Stimulated activated CD8-positive, alpha-beta memory T cell treated with anti-CD3 and anti-CD28 coated beads, Interleukin-7, amount 100 ng/mL, for 48 hours (primary cell): Measurements from ENCODE around the gene CAPN10.

Experiments used
- DNase-seq, 2 donors: peaks; one replicate each; pipeline ENCODE4 v3.0.0-alpha.2; 2020; ENCODE audit warnings: low read depth in 1 of 2; ENCODE audit errors: extremely low read depth in 1 of 2

Gene CAPN10

DNA sequence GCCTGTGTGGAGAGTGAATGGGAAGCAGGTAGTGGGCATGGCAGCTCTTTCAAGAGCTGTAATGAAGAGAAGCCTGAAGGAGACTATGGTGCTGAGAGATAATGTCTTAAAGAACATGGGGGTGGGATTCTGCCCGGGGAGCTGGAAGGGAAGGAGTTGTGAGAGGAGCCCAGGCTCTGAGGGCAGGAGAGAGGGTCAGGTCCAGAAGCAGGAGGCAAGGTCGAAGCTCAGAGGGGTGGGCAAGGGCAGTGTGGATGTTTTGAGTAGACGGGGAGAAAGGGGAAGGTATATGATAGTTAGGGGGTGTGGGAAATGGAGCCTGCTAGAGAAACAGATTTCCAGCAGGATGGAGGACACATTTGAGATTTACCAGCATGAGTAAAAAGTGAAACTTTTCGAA, 2.1 kb downstream of the CAPN10 start:
- no peak for DNase-seq

DNA sequence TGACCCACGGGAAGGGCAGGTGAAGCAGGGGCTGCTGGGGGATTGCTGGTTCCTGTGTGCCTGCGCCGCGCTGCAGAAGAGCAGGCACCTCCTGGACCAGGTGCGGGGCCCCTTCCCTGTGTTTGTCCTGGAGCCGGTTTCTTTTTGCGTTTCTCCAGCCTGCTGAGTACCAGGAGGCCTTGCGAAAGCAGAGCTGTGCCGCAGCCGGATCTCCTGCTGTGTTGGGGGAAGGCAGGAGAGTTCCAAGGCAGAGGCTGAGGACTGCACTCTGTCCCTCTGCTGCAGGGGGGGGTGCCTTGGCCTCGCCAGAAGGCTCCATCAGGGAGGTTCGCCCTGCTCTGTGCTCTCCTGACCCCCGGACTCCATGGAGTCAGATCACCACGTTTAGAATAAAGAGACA, 2.8 kb downstream of the CAPN10 start:
- DNase-seq: no peak

DNA sequence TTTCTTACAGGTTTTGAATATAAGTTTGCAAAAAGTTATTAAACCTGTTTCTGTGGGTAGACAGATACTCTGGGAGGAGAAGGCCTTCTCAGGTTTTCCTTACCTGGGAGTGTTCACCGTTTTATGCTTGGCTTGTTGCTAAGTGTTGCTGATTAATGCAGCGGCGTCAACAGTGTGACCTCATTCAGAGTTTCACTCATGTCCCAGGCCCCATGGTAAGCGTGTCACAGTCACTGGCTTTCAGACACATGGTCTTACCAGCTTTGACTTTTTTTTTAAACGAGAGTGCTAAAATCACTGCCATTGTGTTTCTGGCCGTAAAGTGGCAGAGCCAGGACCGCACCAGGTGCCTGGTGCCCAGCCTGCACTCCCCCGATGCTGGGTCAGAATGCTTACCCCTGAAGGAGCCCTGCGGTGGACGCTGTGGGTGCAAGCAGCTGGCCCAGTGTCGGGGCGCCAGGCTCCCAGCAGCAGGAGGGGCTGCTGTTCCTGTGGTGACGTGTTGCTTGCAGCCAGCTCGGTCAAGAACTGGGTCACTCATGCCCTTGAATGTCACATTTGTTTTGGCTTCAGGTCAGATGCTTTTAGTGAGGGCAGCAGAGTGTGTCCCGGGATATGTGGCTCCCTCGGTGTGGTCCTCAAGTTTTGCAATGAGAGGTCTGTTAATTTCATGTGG, 3.5 kb downstream of the CAPN10 start:
- no peak for DNase-seq

DNA sequence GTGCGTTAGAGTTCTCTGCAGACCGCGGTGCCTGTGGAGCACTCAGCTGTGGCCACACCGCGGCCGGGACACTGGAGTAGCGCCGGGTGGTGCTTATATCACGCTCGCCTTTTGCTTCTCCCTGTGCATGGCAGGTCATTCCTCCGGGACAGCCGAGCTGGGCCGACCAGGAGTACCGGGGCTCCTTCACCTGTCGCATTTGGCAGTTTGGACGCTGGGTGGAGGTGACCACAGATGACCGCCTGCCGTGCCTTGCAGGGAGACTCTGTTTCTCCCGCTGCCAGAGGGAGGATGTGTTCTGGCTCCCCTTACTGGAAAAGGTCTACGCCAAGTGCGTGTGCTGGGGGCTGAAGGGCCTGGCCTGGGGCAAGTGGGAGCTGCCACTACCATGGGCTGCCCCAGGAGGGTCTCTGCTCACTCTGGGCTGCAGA, 4.2 kb downstream of the CAPN10 start:
- no peak for DNase-seq

DNA sequence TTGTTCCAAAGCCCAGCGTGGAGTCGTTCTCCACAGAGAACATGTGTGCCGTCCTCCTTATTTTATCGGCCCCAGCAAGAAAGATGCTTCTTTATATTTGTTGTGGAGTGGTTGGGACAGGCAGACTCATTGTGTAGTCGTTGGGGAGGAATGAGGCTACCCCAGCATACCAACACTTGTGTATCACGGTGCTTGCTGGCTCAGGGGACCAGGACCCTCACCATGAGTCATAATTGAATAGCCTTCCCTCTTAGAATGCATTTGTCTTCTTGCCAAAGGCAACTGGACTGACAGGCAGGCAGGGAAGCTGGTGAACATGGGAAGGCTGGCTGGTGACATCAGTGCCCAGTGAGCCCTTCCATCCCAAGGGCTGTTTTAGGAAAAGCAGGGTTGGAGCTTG, 4.7 kb downstream of the CAPN10 start:
- DNase-seq: no peak

DNA sequence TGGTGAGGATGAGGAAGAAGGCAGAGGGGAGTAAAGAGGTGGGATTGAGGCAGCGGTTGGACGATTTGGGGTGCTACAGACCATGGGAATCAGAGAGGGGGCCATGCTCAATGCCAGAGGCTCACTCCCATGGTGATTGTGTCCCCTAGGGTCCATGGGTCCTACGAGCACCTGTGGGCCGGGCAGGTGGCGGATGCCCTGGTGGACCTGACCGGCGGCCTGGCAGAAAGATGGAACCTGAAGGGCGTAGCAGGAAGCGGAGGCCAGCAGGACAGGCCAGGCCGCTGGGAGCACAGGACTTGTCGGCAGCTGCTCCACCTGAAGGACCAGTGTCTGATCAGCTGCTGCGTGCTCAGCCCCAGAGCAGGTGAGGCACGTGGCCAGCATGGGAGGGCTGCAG, 5.2 kb downstream of the CAPN10 start:
- DNase-seq: no peak

DNA sequence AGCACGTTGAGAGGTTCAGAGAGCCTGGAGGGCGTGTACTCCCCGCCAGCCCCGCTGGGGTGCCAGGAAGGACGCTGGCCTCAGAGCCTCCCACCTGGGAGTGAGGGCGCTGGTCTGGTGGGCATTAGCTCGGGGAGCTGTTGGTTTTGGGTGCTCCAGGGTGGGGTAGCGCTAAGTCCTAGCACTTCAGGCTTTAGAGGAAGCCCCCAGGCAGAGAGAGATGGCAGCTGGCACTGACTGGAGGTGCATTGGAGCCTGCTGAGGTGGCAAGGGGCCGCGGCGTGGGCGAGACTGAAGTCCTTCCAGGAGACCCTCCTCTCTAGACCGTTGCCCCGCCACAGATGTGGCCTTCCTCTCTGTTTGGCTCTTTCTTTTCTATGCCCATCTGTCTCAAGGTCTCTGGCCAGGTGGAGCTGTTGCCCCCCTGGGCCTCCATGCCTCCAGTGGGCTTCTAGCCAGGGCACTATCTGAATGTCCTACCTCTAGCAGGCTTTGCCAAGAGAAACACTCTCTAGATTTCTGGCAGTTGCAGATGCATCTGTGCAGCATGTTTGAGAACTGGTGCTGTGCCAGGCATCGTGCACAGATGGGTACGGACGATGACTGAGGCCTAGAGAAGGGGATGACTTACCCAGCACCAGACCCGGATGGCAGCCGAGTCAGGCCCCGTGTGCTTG, 6.6 kb downstream of the CAPN10 start:
- DNase-seq: no peak

DNA sequence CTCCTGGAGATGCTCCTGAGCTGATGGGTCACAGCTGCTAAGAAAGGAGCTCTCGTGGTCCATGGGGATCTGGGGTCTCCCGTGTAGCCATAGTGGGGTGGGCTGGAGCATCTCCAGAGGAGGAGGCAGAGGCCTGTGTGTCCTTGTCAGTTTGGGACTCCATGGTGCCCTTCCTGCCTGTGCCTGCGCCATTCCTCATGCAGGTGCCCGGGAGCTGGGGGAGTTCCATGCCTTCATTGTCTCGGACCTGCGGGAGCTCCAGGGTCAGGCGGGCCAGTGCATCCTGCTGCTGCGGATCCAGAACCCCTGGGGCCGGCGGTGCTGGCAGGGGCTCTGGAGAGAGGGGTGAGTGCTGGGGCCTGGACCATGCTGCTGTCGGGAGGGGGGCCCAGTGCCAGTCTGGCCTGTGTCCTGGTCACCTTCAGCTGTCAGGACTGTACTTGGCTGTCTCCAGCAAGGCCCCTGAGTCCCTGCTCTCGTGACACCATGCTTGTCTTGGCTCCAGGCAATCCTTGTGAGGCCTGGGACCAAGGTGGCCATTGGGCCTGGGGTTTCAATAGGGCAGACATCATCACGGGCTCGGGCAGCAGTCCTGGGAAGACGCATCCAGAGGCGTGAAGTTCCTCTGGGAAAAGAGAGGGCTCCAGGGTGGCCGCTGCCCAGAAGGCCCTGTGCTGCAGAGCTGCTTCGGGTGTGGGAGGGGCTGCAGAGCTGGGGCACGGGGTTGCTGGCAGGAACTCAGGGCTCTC, 7.3 kb downstream of the CAPN10 start:
- no peak for DNase-seq

DNA sequence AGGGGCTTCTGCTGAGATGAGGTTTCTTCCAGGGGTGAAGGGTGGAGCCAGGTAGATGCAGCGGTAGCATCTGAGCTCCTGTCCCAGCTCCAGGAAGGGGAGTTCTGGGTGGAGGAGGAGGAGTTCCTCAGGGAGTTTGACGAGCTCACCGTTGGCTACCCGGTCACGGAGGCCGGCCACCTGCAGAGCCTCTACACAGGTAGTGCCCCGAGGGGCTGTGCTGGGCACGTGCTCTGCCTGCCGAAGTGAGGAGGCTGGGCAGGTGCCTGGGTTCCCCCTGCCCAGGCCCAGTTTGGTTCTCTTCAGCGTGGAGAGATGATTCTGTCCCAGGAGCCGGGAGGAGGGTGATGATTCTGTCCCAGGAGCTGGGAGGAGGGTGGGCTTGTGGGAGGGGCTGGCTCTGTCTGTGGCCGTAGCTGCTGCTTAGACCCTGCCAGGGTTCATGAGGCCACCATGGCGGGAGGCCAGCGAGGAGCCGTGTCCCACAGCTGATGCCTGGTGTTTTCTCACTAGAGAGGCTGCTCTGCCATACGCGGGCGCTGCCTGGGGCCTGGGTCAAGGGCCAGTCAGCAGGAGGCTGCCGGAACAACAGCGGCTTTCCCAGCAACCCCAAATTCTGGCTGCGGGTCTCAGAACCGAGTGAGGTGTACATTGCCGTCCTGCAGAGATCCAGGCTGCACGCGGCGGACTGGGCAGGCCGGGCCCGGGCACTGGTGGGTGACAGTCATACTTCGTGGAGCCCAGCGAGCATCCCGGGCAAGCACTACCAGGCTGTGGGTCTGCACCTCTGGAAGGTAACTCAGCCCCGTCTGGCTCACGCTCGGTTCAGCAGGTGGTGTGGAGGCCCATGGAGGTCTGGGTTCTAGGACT, 8.2 kb downstream of the CAPN10 start:
- no peak for DNase-seq

DNA sequence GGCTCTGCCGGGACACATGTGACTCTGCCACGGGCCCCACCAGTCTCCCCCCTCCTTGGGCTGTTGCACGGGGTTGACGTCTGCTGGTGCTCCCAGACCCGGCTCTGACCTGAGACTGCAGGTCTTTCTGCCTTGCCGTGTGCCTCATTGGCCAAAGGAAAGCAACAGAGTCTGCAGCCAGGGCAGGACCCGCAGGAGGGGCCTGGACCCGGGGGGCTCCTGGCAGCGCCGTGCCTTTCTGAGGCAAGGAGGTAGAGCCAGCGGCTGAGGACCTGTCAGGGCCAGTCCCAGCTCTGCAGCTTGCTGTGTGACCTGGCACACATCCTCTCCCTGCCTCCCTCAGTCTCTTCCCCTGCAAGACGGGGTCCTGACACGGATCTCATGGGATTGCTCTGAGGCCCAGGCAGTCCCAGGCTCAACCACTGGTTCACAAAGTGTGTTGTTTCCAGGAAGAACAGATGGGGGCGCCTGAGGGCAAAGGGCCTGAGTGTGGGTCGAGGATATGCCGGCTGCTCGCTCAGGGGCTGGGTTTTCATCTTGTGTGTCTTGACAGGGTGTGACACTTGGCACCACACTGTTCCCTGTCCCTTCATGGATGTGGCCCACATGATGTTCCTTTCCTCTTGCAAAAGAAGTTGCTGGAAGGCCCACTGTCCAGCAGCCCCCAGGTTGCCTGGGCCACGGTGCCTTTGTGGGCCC, 9.0 kb downstream of the CAPN10 start:
- no peak for DNase-seq

DNA sequence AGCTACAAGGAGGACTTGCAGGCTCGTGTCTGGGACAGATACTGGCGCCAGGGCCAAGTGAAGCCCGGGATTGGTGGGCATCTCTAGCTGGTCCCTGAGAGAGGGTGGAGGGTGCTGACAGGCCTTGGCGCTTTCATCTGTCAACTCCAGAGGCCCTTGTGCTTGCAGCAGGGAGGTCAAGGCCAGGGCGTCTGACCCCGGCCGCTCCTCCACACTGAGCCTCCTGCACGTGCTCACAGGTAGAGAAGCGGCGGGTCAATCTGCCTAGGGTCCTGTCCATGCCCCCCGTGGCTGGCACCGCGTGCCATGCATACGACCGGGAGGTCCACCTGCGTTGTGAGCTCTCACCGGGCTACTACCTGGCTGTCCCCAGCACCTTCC, 9.5 kb downstream of the CAPN10 start:
- DNase-seq: no peak

DNA sequence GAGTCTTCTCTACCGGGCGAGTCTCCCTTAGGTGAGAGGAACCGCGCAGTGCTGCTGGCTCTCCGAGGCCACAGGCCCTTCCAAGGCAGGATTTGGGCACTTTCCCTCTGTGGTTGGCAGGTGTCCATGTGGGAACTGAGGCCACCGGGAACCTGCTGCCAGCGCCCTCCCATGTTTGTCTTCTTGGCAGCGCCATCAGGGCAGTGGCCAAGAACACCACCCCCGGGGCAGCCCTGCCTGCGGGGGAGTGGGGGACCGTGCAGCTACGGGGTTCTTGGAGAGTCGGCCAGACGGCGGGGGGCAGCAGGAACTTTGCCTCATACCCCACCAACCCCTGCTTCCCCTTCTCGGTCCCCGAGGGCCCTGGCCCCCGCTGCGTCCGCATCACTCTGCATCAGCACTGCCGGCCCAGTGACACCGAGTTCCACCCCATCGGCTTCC, 10.0 kb downstream of the CAPN10 start:
- no peak for DNase-seq

DNA sequence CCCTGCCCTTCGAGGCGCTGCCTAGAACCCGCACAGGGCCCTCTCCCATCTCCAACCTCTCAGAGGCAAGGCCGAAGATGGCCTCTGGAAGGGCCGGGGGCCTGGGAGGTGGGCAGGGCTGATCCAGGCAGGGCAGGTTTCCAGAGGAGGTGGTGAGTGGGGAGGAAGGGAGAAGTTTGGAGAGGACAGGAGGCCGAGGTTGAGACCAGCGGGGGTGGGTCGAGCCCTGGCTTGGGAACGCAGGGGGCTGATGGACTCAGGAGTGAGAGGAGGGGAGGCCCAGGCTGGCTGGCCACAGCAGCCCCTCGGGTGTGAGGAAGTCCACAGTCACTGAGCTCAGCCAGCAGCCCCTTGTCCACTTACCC, 10.5 kb downstream of the CAPN10 start:
- DNase-seq: no peak

DNA sequence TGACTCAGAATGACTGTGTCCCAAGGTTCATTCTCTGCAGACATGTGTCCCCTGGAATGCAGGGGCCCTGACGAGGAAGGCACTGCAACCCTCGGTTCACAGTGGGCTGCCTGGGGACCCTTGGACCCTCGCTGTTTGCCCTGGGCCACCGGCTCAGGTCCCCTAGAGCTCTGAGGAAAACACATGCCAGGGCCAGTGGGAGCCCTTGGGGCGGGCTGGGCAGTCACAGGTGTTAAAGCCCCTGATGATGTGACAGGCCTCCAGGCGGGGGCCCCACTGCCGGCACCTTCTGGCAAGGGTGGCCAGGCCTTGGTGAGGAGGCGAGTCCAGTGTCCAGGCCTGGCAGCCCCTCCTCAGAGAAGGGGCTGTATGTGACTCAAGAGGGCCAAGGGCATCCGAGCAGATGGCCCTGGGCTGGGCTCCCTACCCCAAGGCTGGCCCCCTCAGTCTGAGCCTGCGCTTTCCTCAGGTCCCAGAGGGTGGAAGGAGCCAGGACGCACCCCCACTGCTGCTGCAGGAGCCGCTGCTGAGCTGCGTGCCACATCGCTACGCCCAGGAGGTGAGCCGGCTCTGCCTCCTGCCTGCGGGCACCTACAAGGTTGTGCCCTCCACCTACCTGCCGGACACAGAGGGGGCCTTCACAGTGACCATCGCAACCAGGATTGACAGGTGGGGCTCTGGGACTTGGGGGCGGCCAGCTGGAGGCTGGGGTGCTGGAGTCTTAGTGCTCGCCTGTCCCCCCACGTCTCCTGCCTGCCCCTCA, 11.1 kb downstream of the CAPN10 start:
- DNase-seq: no peak

DNA sequence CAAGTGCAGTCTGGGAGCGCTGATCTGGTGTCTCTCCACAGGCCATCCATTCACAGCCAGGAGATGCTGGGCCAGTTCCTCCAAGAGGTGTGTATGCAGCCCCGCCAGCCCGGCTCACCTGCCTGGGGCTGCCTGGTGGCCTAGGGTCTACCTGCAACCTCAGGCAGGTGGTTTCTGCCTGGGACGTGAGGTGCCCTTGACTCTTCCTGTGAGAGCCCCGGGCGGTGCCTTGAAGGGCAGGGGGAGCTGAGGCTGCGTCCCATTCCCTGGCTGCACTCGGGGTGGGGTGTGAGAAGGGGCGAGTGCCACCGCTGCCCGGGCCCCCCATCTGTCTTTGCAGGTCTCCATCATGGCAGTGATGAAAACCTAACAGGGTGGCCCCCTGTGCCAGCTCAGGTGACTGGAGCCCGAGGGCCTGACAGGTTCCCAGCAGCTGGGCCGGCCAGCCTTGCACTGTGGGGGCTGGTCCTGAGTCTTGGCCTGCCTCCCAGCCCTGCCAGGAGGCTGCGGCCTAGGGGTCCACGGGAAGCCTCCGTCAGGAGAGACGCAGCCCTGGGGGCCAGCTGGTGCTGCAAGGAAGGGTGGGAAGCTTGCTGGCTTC, 11.9 kb downstream of the CAPN10 start:
- DNase-seq: no peak

DNA sequence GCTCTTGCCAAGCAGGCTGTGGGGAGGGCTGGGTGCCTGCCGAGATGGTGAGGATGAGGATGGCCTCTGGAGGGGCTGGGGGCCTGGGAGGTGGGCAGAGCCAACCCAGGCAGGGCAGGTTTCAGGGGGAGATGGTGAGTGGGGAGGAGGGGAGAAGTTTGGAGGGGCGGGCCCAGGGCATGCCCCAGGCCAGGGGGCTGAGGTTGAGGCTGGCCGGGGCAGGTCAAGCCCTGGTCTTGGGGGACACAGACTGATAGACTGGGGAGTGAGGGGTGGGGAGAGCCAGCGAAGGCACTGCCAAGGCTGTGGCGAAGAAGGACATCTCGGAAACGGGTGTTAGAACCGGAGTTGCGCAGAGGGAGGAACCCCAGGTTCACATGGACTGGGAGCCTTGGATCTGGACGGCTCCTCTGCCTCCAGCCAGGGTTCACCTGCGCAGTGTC, 12.6 kb downstream of the CAPN10 start:
- no peak for DNase-seq

DNA sequence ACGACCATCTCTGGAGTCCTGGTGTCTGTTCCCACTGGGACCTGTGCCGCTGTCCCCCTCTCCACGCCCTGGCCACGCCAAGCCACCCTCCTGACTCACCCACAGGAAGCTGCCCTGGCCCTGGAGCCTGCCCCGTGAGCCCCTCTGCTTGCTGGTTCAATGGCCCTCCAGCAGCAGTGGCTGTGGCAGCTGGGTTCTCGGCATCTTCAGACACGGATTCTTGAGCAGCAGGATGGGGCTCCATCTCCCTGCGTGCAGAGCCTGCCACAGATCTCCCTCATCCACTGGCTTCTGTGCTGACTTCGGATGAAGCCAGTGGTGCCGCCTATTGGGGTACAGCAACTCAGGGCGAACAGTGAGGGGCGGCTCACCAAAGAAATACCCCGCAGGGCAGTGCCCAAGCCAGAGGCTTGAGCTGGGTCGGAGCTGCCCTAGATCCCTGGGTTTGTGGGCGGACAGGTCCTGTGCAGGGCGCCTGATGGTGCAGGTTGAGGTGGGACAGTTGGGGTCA, 14.0 kb downstream of the CAPN10 start:
- DNase-seq: no peak

DNA sequence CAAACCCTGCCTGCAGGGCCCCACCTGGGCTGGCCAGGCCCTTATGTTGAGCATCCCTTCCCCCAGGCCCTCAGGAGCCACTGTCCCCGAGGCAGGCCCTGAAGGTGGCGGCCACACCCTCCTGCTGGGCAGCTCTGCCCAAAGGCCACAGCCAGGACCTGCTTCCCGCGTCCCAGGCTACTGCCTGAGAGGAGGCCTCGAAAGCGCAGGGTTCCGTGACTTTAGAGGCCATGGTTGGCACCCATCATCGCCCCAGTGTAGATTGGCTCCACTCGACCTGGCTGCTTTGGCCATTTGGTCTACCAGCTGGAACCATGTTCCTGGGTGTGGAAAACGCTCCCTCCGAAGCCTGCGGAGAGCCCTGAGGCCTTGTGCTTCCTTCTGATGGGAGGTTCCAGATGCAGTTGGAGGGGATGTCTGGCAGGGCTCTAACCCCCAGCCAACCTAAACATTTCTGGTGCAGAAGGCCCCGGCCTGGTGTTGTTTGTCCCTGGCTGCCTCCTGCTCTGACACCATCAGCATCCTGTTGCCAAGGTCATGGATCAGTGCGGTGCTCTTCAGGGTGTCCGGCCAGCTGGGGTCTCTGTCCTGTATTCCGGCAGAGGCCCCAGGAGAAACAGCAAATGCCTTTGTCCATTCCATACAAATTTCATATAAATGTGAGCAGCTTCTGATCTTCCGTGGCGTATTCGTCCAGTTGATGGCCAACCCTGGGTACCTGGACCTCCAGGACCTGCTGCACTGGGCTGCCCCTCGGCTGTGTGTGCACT, 14.7 kb downstream of the CAPN10 start:
- no peak for DNase-seq

DNA sequence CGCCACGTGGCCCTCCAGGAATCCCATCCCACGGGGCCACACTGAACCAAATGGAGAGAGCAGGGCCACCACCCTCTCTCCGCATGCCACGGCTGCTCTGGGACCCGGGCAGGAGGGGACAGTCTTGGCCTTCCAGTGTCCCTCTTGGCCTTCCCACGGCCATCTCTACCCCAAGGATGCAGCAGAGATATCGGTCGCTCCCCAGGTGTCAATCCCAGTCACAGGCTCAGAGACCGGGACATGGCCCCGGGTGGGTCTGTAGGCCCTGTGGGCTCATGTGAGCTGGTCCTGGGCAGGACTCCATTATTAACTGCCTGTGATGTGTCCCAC, 15.3 kb downstream of the CAPN10 start:
- no peak for DNase-seq
